Vein endothelial cell (primary cell): ENCODE data around the gene CTDSP2. TPM values are rescaled to one million over a fixed set of nuclear protein-coding genes. Genes with fewer than 3 reads are reported as not detected.

Experiments
- small RNA-seq: library from RNA; depleted of rRNA; stranded (forward); fragments of <200 nt; gene quantifications from one replicate; pipeline ENCODE3, GENCODE V24; 2012
- total RNA-seq: library from RNA; depleted of rRNA; stranded (reverse); fragments of >200 nt; gene quantifications from 2 replicates; pipeline ENCODE4 v1.2.3, GENCODE V29; 2012

Gene CTDSP2
- 81.9 and 99.9 TPM in 2 replicates for total RNA-seq

GRCh38 chr12:57846577-57847319 lies at the start of gene CTDSP2:
TSS of gene CTDSP2 (minus strand) at chr12:57846729. CDS start at chr12:57846435, 294 bp downstream.

GRCh38 chr12:57782608-57783465 lies 63.7 kb downstream of the CTDSP2 start, which contains the start of gene TSFM:
TSS of gene TSFM (plus strand) at chr12:57782787. CDS start at chr12:57782802, 15 bp downstream.

GRCh38 chr12:57772429-57773322 lies 73.9 kb downstream of the CTDSP2 start, which contains the start of gene EEF1AKMT3:
TSS of gene EEF1AKMT3 (plus strand) at chr12:57772614. CDS start at chr12:57772725, 111 bp downstream.

GRCh38 chr12:57771873-57772428 lies 74.6 kb downstream of the CTDSP2 start, which contains the start of gene METTL1:
TSS of gene METTL1 (minus strand) at chr12:57772105. CDS start at chr12:57772083, 22 bp downstream.

Small RNA genes within 50 kb of the gene (small RNA-seq; reads per million reads assigned to genes)
- gene MIR26A2 = 2.2 reads per million, percentile 82 among the genes with 10 or more reads in this experiment
- gene RNU6-1083P = not detected

Other genes starting within 250 kb of the CTDSP2 start
- gene DTX3, start 241.9 kb downstream of the CTDSP2 start, total RNA-seq = 0.48 and 1.3 TPM in 2 replicates
- 0.10 and 0.98 TPM in 2 replicates for gene ARHGEF25, start 235.3 kb downstream of the CTDSP2 start, total RNA-seq
- not detected in 2 replicates for gene B4GALNT1, start 213.5 kb downstream of the CTDSP2 start, total RNA-seq
- 182 and 199 TPM in 2 replicates for gene OS9, start 152.6 kb downstream of the CTDSP2 start, total RNA-seq
- gene AGAP2, start 108.0 kb downstream of the CTDSP2 start, total RNA-seq = 0.29 and 0.33 TPM in 2 replicates
- 33.3 and 47.4 TPM in 2 replicates for gene TSPAN31, start 101.7 kb downstream of the CTDSP2 start, total RNA-seq
- 215 and 222 TPM in 2 replicates for gene CDK4, start 94.4 kb downstream of the CTDSP2 start, total RNA-seq
- 2.7 and 7.5 TPM in 2 replicates for gene MARCHF9, start 91.6 kb downstream of the CTDSP2 start, total RNA-seq
- under 0.01 and 0.67 TPM in 2 replicates for gene CYP27B1, start 79.7 kb downstream of the CTDSP2 start, total RNA-seq
- 5.9 TPM in 2 replicates for gene METTL1, start 74.6 kb downstream of the CTDSP2 start, total RNA-seq
- 8.8 and 10.5 TPM in 2 replicates for gene EEF1AKMT3, start 74.1 kb downstream of the CTDSP2 start, total RNA-seq
- 15.7 and 17.4 TPM in 2 replicates for gene TSFM, start 63.9 kb downstream of the CTDSP2 start, total RNA-seq
- 0.98 and 1.1 TPM in 2 replicates for gene AVIL, start 28.0 kb downstream of the CTDSP2 start, total RNA-seq
- 5.1 and 5.6 TPM in 2 replicates for gene ATP23, start 94.8 kb upstream of the CTDSP2 start, total RNA-seq